DMS153 treated with DMSO at 0.1 percent for 48 hours (cell line): ENCODE data around the gene XXYLT1.

Source experiments
- DNase-seq: peaks from one replicate; lab custom pipeline; 2025; ENCODE audit not compliant: unreplicated experiment; lab: John Stamatoyannopoulos, UW

XXYLT1 gene

GRCh38 chr3:195034541-195034940 is 236.4 kb downstream of the XXYLT1 start:
- DNase-seq = no peak

GRCh38 chr3:195034101-195034500 is 236.9 kb downstream of the XXYLT1 start:
- no peak for DNase-seq

- no peak for DNase-seq
These were observed 237.3 kb downstream of the XXYLT1 start for GRCh38 chr3:195033531-195034091.

GRCh38 chr3:195032955-195033354 is 238.0 kb downstream of the XXYLT1 start:
- peak; percentile 61 for DNase-seq

GRCh38 chr3:195032106-195032759 is 238.7 kb downstream of the XXYLT1 start:
- DNase-seq = peak; percentile 69

- no peak for DNase-seq
These were observed 239.4 kb downstream of the XXYLT1 start for GRCh38 chr3:195031574-195032003.

GRCh38 chr3:195030791-195031321 is 240.1 kb downstream of the XXYLT1 start:
- no peak for DNase-seq

GRCh38 chr3:195028877-195029606 is 241.9 kb downstream of the XXYLT1 start:
- no peak for DNase-seq

- no peak for DNase-seq
These were observed 245.1 kb downstream of the XXYLT1 start for GRCh38 chr3:195025884-195026200.

- no peak for DNase-seq
These were observed 245.7 kb downstream of the XXYLT1 start for GRCh38 chr3:195025056-195025883.

GRCh38 chr3:195023989-195024388 is 247.0 kb downstream of the XXYLT1 start:
- no peak for DNase-seq

GRCh38 chr3:195023576-195023975 is 247.4 kb downstream of the XXYLT1 start:
- no peak for DNase-seq

- no peak for DNase-seq
These were observed 249.3 kb downstream of the XXYLT1 start for GRCh38 chr3:195021692-195022091.

- DNase-seq = no peak
These were observed 250.0 kb downstream of the XXYLT1 start for GRCh38 chr3:195020921-195021320.

GRCh38 chr3:195020185-195020584 is 250.8 kb downstream of the XXYLT1 start:
- DNase-seq = no peak

GRCh38 chr3:195019335-195019734 is 251.6 kb downstream of the XXYLT1 start:
- DNase-seq = no peak
